DMS153 treated with DMSO at 0.1 percent for 48 hours (cell line): Measurements from ENCODE around the gene PGA4.
A peak's percentile ranks its signal among the peaks of the same experiment; 100 is the strongest.
"Not testable (repeated sequence)": the region's sequence is repeated elsewhere in the genome, so short reads cannot be mapped to it uniquely, and the experiment has no call there.

Experiments used
- DNase-seq: peaks from one replicate; lab custom pipeline; 2025; ENCODE audit not compliant: unreplicated experiment; lab: John Stamatoyannopoulos, UW

The PGA4 gene

DNA sequence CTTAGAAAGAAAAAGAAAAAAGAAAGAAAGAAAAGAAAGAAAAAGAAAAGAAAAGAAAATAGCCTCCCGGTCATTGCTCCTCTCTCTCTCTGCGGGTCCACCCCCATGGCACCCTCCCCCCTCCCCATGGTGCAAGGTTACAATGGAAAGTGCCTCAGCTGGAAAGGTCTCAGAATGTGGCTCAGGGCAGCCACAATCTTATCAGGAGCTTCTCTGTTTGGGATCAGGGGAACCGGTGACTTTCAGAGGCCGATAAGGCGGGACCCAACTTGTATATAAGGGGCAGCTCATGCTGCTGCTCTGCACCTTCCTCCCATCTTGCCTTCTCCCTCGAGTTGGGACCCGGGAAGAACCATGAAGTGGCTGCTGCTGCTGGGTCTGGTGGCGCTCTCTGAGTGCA is at the start of gene PGA4:
Gene PGA4 (plus strand): TSS at position 301 of the 400 bp plus-strand sequence. CDS start 54 bp downstream, at position 355.
- DNase-seq = not testable (repeated sequence)

- no peak for DNase-seq
These were observed 49.8 kb upstream of the PGA4 start for GRCh38 chr11:61172356-61172755.

GRCh38 chr11:61172888-61173287 is 49.3 kb upstream of the PGA4 start:
- no peak for DNase-seq

DNA sequence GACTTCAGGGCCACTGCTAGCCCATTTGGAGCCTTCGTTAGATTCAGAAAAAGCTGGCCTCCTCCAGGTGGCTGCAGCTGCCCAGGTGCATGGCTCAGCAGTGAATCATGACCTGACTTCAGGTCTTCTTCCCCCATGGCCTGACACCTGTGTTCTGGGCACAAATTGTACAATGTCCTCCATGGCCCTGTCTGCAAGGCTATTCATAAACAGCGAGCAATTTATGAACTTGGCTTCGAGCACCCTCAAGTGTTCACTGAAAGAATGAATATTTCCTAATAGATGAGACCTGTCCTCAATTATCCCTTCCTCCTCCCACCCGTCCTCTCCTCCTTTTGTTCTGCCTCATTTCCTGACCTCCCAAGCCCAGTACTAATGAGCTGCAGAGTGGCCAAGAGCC is 48.7 kb upstream of the PGA4 start:
- no peak for DNase-seq

GRCh38 chr11:61174273-61174672 is 47.9 kb upstream of the PGA4 start:
- DNase-seq = no peak

DNA sequence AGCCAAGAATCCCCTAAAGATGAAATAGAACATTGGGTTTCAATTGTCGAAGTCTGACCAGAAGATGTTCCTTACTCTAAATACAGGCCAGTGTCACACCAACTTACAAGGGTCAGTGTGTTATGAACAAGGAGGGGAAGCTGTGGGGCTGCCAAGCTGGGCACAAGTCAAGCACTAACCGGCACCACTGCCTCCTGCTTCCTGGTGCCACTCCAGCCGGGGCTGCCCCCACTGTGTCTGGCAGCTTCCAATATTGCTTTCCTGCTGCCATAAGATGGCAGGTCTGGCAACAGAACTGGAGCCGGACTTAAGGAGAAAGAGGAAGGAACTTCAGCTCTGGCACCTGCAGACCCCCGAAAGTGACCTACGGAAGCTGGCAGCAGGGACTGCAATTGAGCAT is 47.2 kb upstream of the PGA4 start:
- no peak for DNase-seq

DNA sequence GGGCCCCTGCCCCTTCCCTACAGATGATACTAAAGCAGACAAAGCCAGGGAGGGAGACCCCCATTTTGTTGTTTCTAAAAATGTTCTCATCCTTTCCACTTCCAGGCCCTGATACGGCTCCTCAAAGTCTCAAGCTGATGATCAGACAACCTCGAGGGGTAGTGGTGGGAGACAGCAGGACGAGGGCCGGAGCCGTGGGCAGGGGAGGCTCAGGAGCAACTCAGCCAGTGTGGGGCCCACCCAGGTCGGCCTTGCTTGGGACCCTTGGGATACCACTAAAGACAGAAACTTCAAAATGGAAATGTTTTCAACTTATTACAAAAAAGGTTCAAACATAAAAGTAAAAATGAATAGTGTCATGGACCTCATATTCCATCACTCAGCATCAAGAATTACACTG is 45.7 kb upstream of the PGA4 start:
- DNase-seq = no peak

DNA sequence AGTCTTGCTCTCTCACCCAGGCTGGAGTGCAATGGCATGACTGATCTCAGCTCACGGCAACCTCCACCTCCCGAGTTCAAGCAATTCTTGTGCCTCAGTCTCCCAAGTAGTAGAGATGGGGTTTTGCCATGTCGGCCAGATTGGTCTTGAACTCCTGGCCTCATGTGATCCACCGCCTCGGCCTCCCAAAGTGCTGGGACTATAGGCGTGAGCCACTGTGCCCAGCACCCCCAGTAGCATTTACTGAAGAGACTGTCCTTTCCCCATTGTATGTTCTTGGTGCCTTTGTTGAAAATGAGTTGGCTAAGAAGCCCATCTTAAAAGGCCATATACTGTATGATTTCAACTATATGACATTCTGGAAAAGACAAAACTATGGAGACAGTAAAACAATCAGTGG is 41.9 kb upstream of the PGA4 start:
- DNase-seq = not testable (repeated sequence)

GRCh38 chr11:61181489-61181888 is 40.7 kb upstream of the PGA4 start:
- no peak for DNase-seq

GRCh38 chr11:61183645-61184044 is 38.5 kb upstream of the PGA4 start:
- DNase-seq = no peak

DNA sequence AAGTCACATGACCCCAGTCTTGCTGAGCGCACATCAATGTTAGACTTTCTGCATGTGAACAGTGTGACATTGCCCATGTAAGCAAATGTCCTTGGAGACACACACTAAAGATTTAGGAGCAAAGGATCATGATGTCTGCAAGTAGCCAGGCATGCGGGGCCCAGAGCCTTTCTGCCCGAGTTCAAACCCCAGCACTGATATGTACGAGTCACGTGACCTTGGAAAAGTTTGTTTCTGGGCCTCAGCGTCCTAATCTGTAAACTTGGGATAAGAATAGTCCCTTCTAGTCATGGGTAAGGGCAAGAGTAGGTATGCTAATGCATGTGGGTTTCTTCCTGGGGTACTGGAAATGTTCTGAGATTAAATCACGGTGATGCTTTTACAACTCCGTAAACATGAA is 35.6 kb upstream of the PGA4 start:
- DNase-seq = no peak

DNA sequence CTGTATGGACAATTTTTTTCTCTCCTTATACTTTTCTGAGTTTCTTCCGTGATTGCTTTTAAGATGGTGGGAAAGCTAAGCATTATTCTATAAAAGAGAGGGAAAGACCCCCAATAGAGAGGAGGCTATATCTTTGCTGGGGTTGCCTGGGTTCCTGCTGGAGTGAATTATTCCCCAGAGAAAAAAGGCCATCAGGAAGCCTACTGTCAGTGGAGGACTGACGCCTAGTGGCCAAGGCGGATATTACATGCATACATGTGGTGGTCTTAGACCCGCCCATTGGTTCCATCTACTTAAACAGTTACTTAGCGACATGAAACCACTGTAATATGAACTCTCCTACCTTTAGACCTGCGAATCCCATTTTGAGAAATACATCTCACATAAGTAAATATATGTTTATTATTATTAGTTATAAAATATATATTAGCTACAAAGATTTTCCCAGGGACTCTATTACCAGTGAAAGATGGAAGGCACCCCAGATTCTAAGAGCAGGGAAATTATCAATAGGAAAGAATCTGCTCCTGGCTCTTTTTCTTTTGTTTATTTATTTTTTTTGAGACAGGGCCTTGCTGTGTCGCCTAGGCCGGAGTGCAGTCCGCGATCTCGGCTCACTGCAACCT is 34.5 kb upstream of the PGA4 start:
- DNase-seq = peak; percentile 81

- DNase-seq = no peak
These were observed 32.2 kb upstream of the PGA4 start for GRCh38 chr11:61189933-61190332.

DNA sequence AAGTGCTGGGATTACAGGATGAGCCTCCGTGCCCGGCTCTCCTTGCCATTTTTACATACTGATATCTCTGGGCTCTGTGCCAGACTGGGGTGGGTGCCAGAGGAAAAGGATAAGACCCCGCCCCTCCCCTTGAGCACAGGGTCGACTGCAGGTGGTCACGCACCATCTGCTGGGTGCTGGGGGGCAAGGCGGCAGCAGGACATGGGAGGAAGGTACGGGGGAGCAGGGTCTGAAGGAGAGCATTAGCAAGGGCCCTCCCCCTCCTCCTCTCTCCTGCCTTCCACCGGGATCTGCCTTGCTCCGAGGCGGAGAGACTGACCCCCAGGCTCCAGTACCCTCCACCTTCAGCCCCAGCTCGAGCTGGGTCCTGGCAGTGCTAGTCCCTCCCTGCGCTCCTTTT is 28.6 kb upstream of the PGA4 start:
- DNase-seq = no peak

DNA sequence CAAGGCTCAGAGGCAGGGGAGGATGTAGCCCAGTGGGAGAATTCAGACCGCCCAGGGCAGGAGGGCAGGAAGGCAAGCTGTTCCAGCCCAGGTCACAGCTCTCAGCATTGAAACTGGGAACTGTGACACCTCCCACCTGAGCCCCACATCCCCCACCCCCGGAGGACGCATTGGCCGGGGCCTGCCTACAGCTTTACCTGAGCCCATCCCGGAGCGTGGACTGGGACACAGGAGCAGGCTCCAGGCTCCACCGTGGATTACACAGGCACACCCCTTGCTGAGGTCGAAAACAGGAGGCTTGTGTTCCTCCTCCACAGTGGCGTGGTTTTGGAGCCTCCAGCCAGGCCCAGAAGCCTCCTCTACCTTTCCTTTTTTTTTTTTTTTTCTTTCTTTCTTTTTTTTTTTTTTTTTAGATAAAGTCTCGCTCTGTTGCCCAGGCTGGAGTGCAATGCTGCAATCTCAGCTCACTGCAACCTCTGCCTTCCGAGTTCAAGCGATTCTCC is 27.9 kb upstream of the PGA4 start:
- DNase-seq = no peak

GRCh38 chr11:61194981-61195695 is 27.0 kb upstream of the PGA4 start:
- DNase-seq = no peak

DNA sequence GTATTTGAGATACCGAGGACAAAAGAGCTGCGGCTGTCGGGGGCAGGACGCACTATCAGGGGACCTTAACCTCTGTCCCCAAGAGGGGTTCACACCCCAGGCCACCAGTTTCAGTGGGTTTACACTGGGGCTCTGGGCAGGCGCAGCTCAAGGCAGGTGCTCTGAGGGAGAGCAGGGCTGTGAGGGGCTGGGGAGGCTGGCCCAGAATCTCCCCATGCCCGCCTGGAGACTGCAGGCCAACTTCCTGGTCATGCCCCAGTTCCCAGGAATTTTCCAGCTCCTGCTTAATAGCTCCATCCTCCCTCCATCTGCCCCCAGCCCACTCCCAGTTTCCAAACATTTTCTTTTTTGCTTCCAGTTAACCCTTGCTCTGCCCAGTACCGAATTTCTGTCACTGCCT is 26.4 kb upstream of the PGA4 start:
- DNase-seq = no peak

DNA sequence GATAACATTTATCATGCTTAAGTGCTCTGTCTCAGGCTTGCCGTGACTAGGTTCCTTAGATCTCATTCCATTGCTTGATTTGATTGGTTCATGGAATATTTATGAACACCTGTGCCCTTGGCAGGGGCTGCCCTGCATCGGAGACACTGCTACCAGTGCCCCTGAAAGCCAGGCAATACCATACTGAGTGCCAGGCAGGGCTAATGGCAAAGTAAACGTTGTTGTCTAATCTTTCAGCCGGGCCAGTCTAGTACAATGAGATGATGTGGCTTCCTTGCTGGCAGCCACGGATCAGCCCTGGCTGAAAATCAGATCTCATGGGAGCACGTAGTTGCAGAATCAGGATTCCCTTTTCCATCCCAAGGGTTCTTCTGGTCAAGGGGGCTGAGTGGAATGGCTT is 23.8 kb upstream of the PGA4 start:
- DNase-seq = no peak

- DNase-seq = no peak
These were observed 23.1 kb upstream of the PGA4 start for GRCh38 chr11:61198948-61199523.

DNA sequence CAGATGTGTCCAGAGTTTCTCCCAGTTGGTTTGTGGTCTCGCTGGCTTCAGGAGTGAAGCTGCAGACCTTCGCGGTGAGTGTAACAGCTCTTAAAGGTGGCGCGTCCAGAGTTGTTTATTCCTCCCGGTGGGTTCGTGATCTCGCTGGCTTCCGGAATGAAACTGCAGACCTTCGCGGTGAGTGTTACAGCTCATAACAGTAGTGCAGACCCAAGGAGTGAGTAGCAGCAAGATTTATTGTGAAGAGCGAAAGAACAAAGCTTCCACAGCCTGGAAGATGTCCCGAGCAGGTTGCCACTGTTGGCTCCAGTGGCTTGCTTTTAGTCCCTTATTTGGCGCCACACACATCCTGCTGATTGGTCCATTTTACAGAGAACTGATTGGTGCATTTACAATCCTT is 20.7 kb upstream of the PGA4 start:
- no peak for DNase-seq

GRCh38 chr11:61202950-61203746 is 19.0 kb upstream of the PGA4 start, which contains the start of gene PGA3:
PGA3 (plus strand) TSS chr11:61203515; CDS start chr11:61203565, 50 bp downstream.
- DNase-seq = not testable (repeated sequence)
